ENCODE data around the gene NUP50.

The NUP50 gene

GRCh38 chr22:45233827-45234226 is 70.1 kb downstream of the NUP50 start:
- no peak for FAIRE-seq

GRCh38 chr22:45235101-45235777 is 71.5 kb downstream of the NUP50 start:
- FAIRE-seq = no peak

- no peak for FAIRE-seq
Observed at GRCh38 chr22:45235851-45236342, 72.2 kb downstream of the NUP50 start.

- no peak for FAIRE-seq
Observed at GRCh38 chr22:45237065-45237990, 73.6 kb downstream of the NUP50 start.

All from endometrium (tissue), 2 donors.